ENCODE measurements around the gene PGA4.

PGA4 gene

GRCh38 chr11:61273178-61274078, 51.3 kb downstream of the PGA4 start:
- Histone ChIP-seq H3K27ac (ENCODE audit: low read length) (no peak overlapping the region), H3K27me3 (ENCODE audit: control insufficient read depth, insufficient read depth, low read length) (peaks cover 3% of the 10 kb centered on the region), H3K4me1 (ENCODE audit: control insufficient read depth, low read depth, low read length) (no peaks in the 10 kb centered on the region), H3K9me3 (ENCODE audit: control insufficient read depth, low read depth, low read length) (no peaks in the 10 kb centered on the region), H3K9ac (ENCODE audit: low read length) (no peak overlapping the region), H3K4me3 (ENCODE audit: low read length) (no peak overlapping the region), H3K36me3 (ENCODE audit: control insufficient read depth, low read depth, low read length) (no peaks in the 10 kb centered on the region)

- Histone ChIP-seq H3K36me3 (ENCODE audit: control insufficient read depth, low read depth, low read length) (no peaks in the 10 kb centered on the region), H3K9ac (ENCODE audit: low read length) (no peak overlapping the region), H3K9me3 (ENCODE audit: control insufficient read depth, low read depth, low read length) (no peaks in the 10 kb centered on the region), H3K4me1 (ENCODE audit: control insufficient read depth, low read depth, low read length) (no peaks in the 10 kb centered on the region), H3K27ac (ENCODE audit: low read length) (no peak overlapping the region), H3K4me3 (ENCODE audit: low read length) (no peak overlapping the region), H3K27me3 (ENCODE audit: control insufficient read depth, insufficient read depth, low read length) (peaks cover 9% of the 10 kb centered on the region)
Measured at GRCh38 chr11:61274084-61274483, 51.9 kb downstream of the PGA4 start.

GRCh38 chr11:61275191-61275590, 53.0 kb downstream of the PGA4 start:
- H3K9ac ChIP-seq (ENCODE audit: low read length), result no peak overlapping the region

GRCh38 chr11:61277186-61278000, 55.2 kb downstream of the PGA4 start:
- no peak overlapping the region for H3K9ac ChIP-seq (ENCODE audit: low read length)

More at GRCh38 chr11:61275191-61275590, 53.0 kb downstream of the PGA4 start:
- Histone ChIP-seq H3K27me3 (ENCODE audit: control insufficient read depth, insufficient read depth, low read length) (peaks cover 10% of the 10 kb centered on the region), H3K36me3 (ENCODE audit: control insufficient read depth, low read depth, low read length) (no peaks in the 10 kb centered on the region), H3K27ac (ENCODE audit: low read length) (no peak overlapping the region), H3K4me3 (ENCODE audit: low read length) (no peak overlapping the region), H3K9me3 (ENCODE audit: control insufficient read depth, low read depth, low read length) (no peaks in the 10 kb centered on the region), H3K4me1 (ENCODE audit: control insufficient read depth, low read depth, low read length) (no peaks in the 10 kb centered on the region)

GRCh38 chr11:61278001-61278470, 55.9 kb downstream of the PGA4 start:
- H3K4me3 ChIP-seq (ENCODE audit: low read length), result no peak overlapping the region
- H3K36me3 ChIP-seq (ENCODE audit: control insufficient read depth, low read depth, low read length), result no peaks in the 10 kb centered on the region
- H3K27me3 ChIP-seq (ENCODE audit: control insufficient read depth, insufficient read depth, low read length), result peaks cover 23% of the 10 kb centered on the region
- H3K4me1 ChIP-seq (ENCODE audit: control insufficient read depth, low read depth, low read length), result peaks cover 7% of the 10 kb centered on the region
- H3K27ac ChIP-seq (ENCODE audit: low read length), result no peak overlapping the region
- no peak overlapping the region for H3K9ac ChIP-seq (ENCODE audit: low read length)
- no peaks in the 10 kb centered on the region for H3K9me3 ChIP-seq (ENCODE audit: control insufficient read depth, low read depth, low read length)

More at GRCh38 chr11:61277186-61278000, 55.2 kb downstream of the PGA4 start:
- Histone ChIP-seq H3K9me3 (ENCODE audit: control insufficient read depth, low read depth, low read length) (no peaks in the 10 kb centered on the region), H3K27me3 (ENCODE audit: control insufficient read depth, insufficient read depth, low read length) (peaks cover 18% of the 10 kb centered on the region), H3K4me3 (ENCODE audit: low read length) (no peak overlapping the region), H3K27ac (ENCODE audit: low read length) (no peak overlapping the region), H3K36me3 (ENCODE audit: control insufficient read depth, low read depth, low read length) (no peaks in the 10 kb centered on the region), H3K4me1 (ENCODE audit: control insufficient read depth, low read depth, low read length) (peaks cover 7% of the 10 kb centered on the region)

GRCh38 chr11:61279934-61280659, 58.0 kb downstream of the PGA4 start:
- Histone ChIP-seq H3K27ac (ENCODE audit: low read length) (no peak overlapping the region), H3K36me3 (ENCODE audit: control insufficient read depth, low read depth, low read length) (no peaks in the 10 kb centered on the region), H3K4me1 (ENCODE audit: control insufficient read depth, low read depth, low read length) (peaks cover 7% of the 10 kb centered on the region), H3K27me3 (ENCODE audit: control insufficient read depth, insufficient read depth, low read length) (peaks cover 23% of the 10 kb centered on the region), H3K9ac (ENCODE audit: low read length) (no peak overlapping the region), H3K4me3 (ENCODE audit: low read length) (no peak overlapping the region), H3K9me3 (ENCODE audit: control insufficient read depth, low read depth, low read length) (no peaks in the 10 kb centered on the region)

GRCh38 chr11:61280883-61281580, 58.9 kb downstream of the PGA4 start:
- H3K36me3 ChIP-seq (ENCODE audit: control insufficient read depth, low read depth, low read length), result peaks cover 1% of the 10 kb centered on the region
- H3K27me3 ChIP-seq (ENCODE audit: control insufficient read depth, insufficient read depth, low read length), result peaks cover 23% of the 10 kb centered on the region
- H3K4me1 ChIP-seq (ENCODE audit: control insufficient read depth, low read depth, low read length), result peaks cover 7% of the 10 kb centered on the region
- no peak overlapping the region for H3K9ac ChIP-seq (ENCODE audit: low read length)
- no peak overlapping the region for H3K4me3 ChIP-seq (ENCODE audit: low read length)
- H3K9me3 ChIP-seq (ENCODE audit: control insufficient read depth, low read depth, low read length), result no peaks in the 10 kb centered on the region
- H3K27ac ChIP-seq (ENCODE audit: low read length), result no peak overlapping the region
